HepG2 (cell line): Measurements from ENCODE around the gene TUBA4B. TPM values are rescaled to one million over a fixed set of nuclear protein-coding genes. Genes with fewer than 3 reads are reported as not detected.
A peak's percentile ranks its signal among the peaks of the same experiment; 100 is the strongest.

Experiments
- AKAP8 ChIP-seq: sonication (generic); formaldehyde crosslinking; IDR thresholded peaks from 2 replicates; pipeline ENCODE4 v1.5.1; 2020; ENCODE audit warnings: mild to moderate bottlenecking, missing genetic modification reagents
- CBX5 ChIP-seq: sonication (generic); formaldehyde crosslinking; IDR thresholded peaks from 2 replicates; pipeline ENCODE4 v1.4.0; 2020; ENCODE audit warnings: missing genetic modification reagents, borderline replicate concordance
- ESRRA ChIP-seq: sonication (generic); formaldehyde crosslinking; IDR thresholded peaks from 2 replicates; pipeline ENCODE4 v1.5.1; 2020; ENCODE audit warnings: mild to moderate bottlenecking, low read depth, missing genetic modification reagents
- KDM4B ChIP-seq: sonication (generic); formaldehyde crosslinking; IDR thresholded peaks from 2 replicates; pipeline ENCODE4 v1.4.0; 2020; ENCODE audit warnings: missing genetic modification reagents
- PHF8 ChIP-seq: sonication (generic); formaldehyde crosslinking; IDR thresholded peaks from 2 replicates; pipeline ENCODE4 v1.5.0; 2020; ENCODE audit warnings: missing genetic modification reagents
- PPARG ChIP-seq: conservative IDR thresholded peaks from 2 replicates; pipeline ENCODE4 v1.6.1; 2016; ENCODE audit warnings: missing biosample characterization, missing genetic modification reagents
- SOX6 ChIP-seq, 2 experiments: fragments of 450-650 bp in 1 of 2; sonication (generic) in 1 of 2; formaldehyde crosslinking in 1 of 2; IDR thresholded peaks; 2 replicates each; pipeline versions ENCODE4 v1.4.0 to v1.6.1; 2017 to 2020; ENCODE audit warnings: antibody characterized with exemption in 1 of 2, mild to moderate bottlenecking in 1 of 2, missing genetic modification reagents in 1 of 2
- ZNF562 ChIP-seq: sonication (generic); formaldehyde crosslinking; IDR thresholded peaks from 2 replicates; pipeline ENCODE4 v1.8.0; 2022; ENCODE audit warnings: missing genetic modification reagents, borderline replicate concordance
- ZNF644 ChIP-seq: IDR thresholded peaks from 2 replicates; pipeline ENCODE4 v1.6.1; 2016; ENCODE audit warnings: low read depth
- ZNF772 ChIP-seq: sonication (generic); formaldehyde crosslinking; IDR thresholded peaks from 2 replicates; pipeline ENCODE4 v1.5.0; 2020; ENCODE audit warnings: mild to moderate bottlenecking, missing genetic modification reagents
- ZNF879 ChIP-seq: sonication (generic); formaldehyde crosslinking; IDR thresholded peaks from 2 replicates; pipeline ENCODE4 v1.8.1; 2023; ENCODE audit warnings: missing genetic modification reagents
- polyA plus RNA-seq, 8 experiments: library from polyadenylated mRNA; depleted of rRNA in 3 of 8; stranded (reverse) in 7 of 8; unstranded in 1 of 8; fragments of >200 nt; fragmentation: Illumina TruSeq in 4 of 8; extraction: Trizol in 4 of 8; gene quantifications; 2 replicates each; pipeline versions ENCODE4 v1.2.1 to v1.2.3, GENCODE V29; 2011 to 2016; ENCODE audit warnings: low read depth in 4 of 8, missing spikeins in 1 of 8, mixed read lengths in 1 of 8; ENCODE audit not compliant: insufficient read depth in 1 of 8
- total RNA-seq, 5 experiments: library from RNA; depleted of rRNA; stranded (reverse); fragments of >200 nt; fragmentation: Illumina TruSeq; extraction: Trizol; gene quantifications; 2 replicates each; pipeline ENCODE4 v1.2.3, GENCODE V29; 2016; ENCODE audit warnings: low read depth in 1 of 5
- TF ChIP-seq, protein P1 (sequence below): sonication (generic); formaldehyde crosslinking; IDR thresholded peaks from 2 replicates; pipeline ENCODE4 v1.5.1; 2020; ENCODE audit warnings: missing genetic modification reagents, mild to moderate bottlenecking, borderline replicate concordance
- TF ChIP-seq, protein P2 (sequence below), 2 experiments: sonication (generic) in 1 of 2; formaldehyde crosslinking in 1 of 2; IDR thresholded peaks; 2 replicates each; pipeline versions ENCODE4 v1.6.1 to v1.9.0; 2014 to 2022; ENCODE audit warnings: antibody characterized with exemption in 1 of 2, borderline replicate concordance in 1 of 2, inconsistent platforms in 1 of 2, low read depth in 1 of 2, missing genetic modification reagents in 1 of 2
- TF ChIP-seq, protein P3 (sequence below): conservative IDR thresholded peaks from 2 replicates; pipeline ENCODE4 v1.6.1; 2018; ENCODE audit warnings: missing genetic modification reagents
- TF ChIP-seq, protein P4 (sequence below): IDR thresholded peaks from 2 replicates; pipeline ENCODE4 v1.6.1; 2012; ENCODE audit warnings: inconsistent platforms

The TUBA4B gene
- total and polyA plus RNA-seq, 2 of the 13 experiments (the other 11 are each of a cell fraction or from before 2014, with no cell fraction given): 0.18 to 0.22 TPM

DNA sequence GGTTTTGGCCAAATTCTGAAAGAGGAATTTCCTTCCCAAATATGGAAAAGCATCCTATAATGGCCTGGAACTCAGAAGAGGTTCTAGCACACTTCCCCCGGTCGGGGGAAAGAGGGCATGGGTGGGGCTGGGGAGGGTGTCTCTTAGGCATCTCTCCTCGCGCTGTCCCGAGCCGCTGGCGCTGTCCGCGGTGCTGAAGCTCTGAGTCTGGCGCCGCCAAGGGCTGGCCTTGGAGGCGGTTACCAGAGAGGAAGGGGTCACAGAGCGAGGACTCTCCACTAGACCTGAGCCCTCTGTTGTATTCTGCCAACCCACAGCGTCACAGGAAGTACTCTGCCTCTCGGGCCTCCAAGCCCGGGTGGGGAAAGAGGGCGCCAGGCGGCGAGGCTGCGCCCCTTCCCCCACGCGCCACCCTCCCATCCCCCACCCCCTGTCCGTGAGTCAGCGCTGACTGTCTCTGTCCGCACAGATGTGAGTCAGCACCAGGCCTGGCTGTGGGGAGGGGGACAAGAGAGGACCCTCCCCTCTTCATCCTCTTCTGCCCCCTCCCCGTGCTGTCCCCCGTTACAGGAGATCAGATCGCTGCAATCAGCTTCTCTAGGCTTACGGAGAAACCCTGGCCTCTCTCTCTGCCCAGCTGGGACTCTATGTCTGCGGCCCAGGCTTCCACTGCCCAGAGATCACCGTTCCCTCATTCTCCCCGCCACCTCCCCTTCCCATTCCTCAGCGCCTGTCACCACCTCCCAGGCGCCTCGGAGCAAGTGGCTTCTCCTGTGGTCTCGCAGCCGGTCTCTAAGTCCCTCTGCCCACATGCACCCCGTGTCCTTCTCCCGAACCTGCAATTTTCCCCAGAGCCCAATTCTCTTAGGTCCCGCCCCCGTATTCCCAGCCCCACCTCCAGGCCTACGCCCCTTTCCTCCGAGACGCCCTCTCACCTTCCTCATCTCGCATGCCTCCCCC is 55.4 kb downstream of the TUBA4B start (continued):
- peak; percentile 94 for TF ChIP-seq ZNF772 (CRISPR knock-in tag)
- TF ChIP-seq, protein P1, sequence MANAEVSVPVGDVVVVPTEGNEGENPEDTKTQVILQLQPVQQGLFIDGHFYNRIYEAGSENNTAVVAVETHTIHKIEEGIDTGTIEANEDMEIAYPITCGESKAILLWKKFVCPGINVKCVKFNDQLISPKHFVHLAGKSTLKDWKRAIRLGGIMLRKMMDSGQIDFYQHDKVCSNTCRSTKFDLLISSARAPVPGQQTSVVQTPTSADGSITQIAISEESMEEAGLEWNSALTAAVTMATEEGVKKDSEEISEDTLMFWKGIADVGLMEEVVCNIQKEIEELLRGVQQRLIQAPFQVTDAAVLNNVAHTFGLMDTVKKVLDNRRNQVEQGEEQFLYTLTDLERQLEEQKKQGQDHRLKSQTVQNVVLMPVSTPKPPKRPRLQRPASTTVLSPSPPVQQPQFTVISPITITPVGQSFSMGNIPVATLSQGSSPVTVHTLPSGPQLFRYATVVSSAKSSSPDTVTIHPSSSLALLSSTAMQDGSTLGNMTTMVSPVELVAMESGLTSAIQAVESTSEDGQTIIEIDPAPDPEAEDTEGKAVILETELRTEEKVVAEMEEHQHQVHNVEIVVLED: no peak
- TF ChIP-seq PHF8 (CRISPR knock-in tag): peak; percentile 43; the same call in 1 of the 2 replicates
- TF ChIP-seq KDM4B (CRISPR knock-in tag): peak; percentile 97
- TF ChIP-seq CBX5 (CRISPR knock-in tag): peak; percentile 85
- TF ChIP-seq AKAP8: no peak
- TF ChIP-seq ZNF644 (CRISPR knock-in tag): 0 out of 2 replicates have a peak, but pooled peaks have one; percentile 45
- TF ChIP-seq, protein P2, sequence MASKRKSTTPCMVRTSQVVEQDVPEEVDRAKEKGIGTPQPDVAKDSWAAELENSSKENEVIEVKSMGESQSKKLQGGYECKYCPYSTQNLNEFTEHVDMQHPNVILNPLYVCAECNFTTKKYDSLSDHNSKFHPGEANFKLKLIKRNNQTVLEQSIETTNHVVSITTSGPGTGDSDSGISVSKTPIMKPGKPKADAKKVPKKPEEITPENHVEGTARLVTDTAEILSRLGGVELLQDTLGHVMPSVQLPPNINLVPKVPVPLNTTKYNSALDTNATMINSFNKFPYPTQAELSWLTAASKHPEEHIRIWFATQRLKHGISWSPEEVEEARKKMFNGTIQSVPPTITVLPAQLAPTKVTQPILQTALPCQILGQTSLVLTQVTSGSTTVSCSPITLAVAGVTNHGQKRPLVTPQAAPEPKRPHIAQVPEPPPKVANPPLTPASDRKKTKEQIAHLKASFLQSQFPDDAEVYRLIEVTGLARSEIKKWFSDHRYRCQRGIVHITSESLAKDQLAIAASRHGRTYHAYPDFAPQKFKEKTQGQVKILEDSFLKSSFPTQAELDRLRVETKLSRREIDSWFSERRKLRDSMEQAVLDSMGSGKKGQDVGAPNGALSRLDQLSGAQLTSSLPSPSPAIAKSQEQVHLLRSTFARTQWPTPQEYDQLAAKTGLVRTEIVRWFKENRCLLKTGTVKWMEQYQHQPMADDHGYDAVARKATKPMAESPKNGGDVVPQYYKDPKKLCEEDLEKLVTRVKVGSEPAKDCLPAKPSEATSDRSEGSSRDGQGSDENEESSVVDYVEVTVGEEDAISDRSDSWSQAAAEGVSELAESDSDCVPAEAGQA (IDR thresholded peaks at IDR 0.05; ENCODE audit: low read depth): no peak
- TF ChIP-seq, protein P2 (CRISPR knock-in tag; IDR thresholded peaks at IDR 0.05; ENCODE audit: borderline replicate concordance): peak; percentile 99
- TF ChIP-seq ZNF879 (CRISPR knock-in tag): 0 out of 2 replicates have a peak, but pooled peaks have one; percentile 65
- TF ChIP-seq ESRRA: peak; percentile 54; the same call in 1 of the 2 replicates
- TF ChIP-seq, protein P3, sequence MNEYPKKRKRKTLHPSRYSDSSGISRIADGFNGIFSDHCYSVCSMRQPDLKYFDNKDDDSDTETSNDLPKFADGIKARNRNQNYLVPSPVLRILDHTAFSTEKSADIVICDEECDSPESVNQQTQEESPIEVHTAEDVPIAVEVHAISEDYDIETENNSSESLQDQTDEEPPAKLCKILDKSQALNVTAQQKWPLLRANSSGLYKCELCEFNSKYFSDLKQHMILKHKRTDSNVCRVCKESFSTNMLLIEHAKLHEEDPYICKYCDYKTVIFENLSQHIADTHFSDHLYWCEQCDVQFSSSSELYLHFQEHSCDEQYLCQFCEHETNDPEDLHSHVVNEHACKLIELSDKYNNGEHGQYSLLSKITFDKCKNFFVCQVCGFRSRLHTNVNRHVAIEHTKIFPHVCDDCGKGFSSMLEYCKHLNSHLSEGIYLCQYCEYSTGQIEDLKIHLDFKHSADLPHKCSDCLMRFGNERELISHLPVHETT (CRISPR knock-in tag): peak; percentile 85; the same call in 1 of the 2 replicates
- TF ChIP-seq SOX6 (IDR thresholded peaks at IDR 0.05): no peak
- TF ChIP-seq SOX6 (CRISPR knock-in tag; IDR thresholded peaks at IDR 0.05): peak; percentile 50
- TF ChIP-seq, protein P4, sequence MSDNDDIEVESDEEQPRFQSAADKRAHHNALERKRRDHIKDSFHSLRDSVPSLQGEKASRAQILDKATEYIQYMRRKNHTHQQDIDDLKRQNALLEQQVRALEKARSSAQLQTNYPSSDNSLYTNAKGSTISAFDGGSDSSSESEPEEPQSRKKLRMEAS: no peak
- TF ChIP-seq ZNF562 (CRISPR knock-in tag): no peak
- TF ChIP-seq PPARG (CRISPR knock-in tag): peak; percentile 84
